ENCODE data around the gene MPPE1. TPM values are rescaled to one million over a fixed set of nuclear protein-coding genes. Genes with fewer than 3 reads are reported as not detected.

The MPPE1 gene
- total RNA-seq, 1 donor from 2014 or later = 29.4 TPM

DNA sequence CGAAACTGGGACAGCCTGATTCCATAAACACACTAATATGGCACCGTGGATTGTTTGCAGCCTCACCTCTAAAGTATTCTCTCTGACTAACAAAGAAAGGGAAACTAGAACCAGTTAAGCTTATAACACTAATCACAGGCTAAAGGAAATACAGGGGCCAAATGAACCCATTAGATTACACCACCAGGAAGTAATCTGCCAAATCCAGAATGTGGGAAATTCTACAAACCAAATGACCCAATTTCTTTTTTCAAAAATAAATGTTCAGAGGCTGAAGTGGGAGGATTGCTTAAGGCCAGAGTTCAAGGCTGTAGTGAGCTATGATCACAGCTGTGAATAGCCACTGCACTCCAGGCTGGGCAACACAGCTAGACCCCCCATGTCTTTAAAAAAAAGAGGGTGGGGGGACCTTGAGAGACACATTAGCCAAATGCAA is 1.5 kb upstream of the MPPE1 start:
- peaks cover 4% of the 10 kb centered on the region for H3K4me1 ChIP-seq (ENCODE audit: insufficient read depth, low read length)
- H3K4me1 Mint-ChIP-seq (ENCODE audit: low read depth, unreplicated experiment) = peaks cover 2% of the 10 kb centered on the region
- no peak overlapping the region for H3K4me3 ChIP-seq (ENCODE audit: insufficient read depth, low read depth, low read length)
- H3K4me3 Mint-ChIP-seq (ENCODE audit: unreplicated experiment) = peak overlapping the region; percentile 88
- DNase-seq (ENCODE audit: low read depth) (peak; percentile 29), FAIRE-seq (no peak)
- no peaks in the 10 kb centered on the region for H3K9me3 Mint-ChIP-seq (ENCODE audit: unreplicated experiment)
- H3K27ac ChIP-seq (ENCODE audit: low read depth, low read length) = no peak overlapping the region
- no peak for TF ChIP-seq EZH2 (IDR thresholded peaks at IDR 0.05; ENCODE audit: insufficient read depth, low read length)
- TF ChIP-seq, protein P1, sequence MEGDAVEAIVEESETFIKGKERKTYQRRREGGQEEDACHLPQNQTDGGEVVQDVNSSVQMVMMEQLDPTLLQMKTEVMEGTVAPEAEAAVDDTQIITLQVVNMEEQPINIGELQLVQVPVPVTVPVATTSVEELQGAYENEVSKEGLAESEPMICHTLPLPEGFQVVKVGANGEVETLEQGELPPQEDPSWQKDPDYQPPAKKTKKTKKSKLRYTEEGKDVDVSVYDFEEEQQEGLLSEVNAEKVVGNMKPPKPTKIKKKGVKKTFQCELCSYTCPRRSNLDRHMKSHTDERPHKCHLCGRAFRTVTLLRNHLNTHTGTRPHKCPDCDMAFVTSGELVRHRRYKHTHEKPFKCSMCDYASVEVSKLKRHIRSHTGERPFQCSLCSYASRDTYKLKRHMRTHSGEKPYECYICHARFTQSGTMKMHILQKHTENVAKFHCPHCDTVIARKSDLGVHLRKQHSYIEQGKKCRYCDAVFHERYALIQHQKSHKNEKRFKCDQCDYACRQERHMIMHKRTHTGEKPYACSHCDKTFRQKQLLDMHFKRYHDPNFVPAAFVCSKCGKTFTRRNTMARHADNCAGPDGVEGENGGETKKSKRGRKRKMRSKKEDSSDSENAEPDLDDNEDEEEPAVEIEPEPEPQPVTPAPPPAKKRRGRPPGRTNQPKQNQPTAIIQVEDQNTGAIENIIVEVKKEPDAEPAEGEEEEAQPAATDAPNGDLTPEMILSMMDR (IDR thresholded peaks at IDR 0.05; ENCODE audit: insufficient read depth, low read depth, low read length) = no peak
- H3K9ac ChIP-seq (ENCODE audit: low read length) = no peak overlapping the region
- peak overlapping the region; percentile 91 for H3K4me2 ChIP-seq (ENCODE audit: low read length)
- H3K36me3 ChIP-seq (ENCODE audit: insufficient read depth, low read length) = no peaks in the 10 kb centered on the region
- H3K36me3 Mint-ChIP-seq (ENCODE audit: low read depth, unreplicated experiment) = no peaks in the 10 kb centered on the region
- H2AFZ ChIP-seq (ENCODE audit: low read depth, low read length) = no peak overlapping the region
- no peaks in the 10 kb centered on the region for H3K79me2 ChIP-seq (ENCODE audit: insufficient read depth, low read length)
- H3K27ac Mint-ChIP-seq (ENCODE audit: unreplicated experiment) = no peak overlapping the region
- H3K27me3 Mint-ChIP-seq (ENCODE audit: low read depth, unreplicated experiment) = no peaks in the 10 kb centered on the region
- H4K20me1 ChIP-seq (ENCODE audit: insufficient read depth, low read length) = no peaks in the 10 kb centered on the region
- H3K9me3 ChIP-seq (ENCODE audit: insufficient read depth, low read depth, low read length) = no peaks in the 10 kb centered on the region
- H3K27me3 ChIP-seq (ENCODE audit: insufficient read depth, low read length) = no peaks in the 10 kb centered on the region

DNA sequence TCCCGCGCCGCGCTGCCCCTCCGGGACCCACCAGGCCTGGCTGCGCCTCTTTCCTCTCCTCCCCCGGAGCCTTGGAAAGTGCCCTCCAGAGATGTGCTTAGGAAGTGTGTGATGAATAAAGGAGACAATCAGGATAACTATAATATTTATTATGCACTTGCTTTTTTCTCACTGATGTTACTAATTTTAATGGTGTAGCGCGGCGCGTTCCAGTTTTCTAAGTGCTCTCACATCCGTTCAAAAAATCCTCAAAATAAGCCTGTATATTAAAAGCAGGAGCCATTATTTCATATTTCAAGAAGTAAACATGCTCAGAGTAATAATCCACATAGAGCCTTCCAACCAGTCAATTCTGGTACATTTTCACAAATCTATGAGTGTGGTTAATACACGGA is 941 bp upstream of the MPPE1 start:
- Histone ChIP-seq H3K27ac (ENCODE audit: low read depth, low read length) (peak overlapping the region; percentile 94), H3K9ac (ENCODE audit: low read length) (peak overlapping the region; percentile 96), H4K20me1 (ENCODE audit: insufficient read depth, low read length) (no peaks in the 10 kb centered on the region), H3K4me3 (ENCODE audit: insufficient read depth, low read depth, low read length) (peak overlapping the region; percentile 86), H3K36me3 (ENCODE audit: insufficient read depth, low read length) (no peaks in the 10 kb centered on the region), H2AFZ (ENCODE audit: low read depth, low read length) (peak overlapping the region; percentile 87), H3K4me1 (ENCODE audit: insufficient read depth, low read length) (peaks cover 4% of the 10 kb centered on the region), H3K9me3 (ENCODE audit: insufficient read depth, low read depth, low read length) (no peaks in the 10 kb centered on the region), H3K79me2 (ENCODE audit: insufficient read depth, low read length) (no peaks in the 10 kb centered on the region), H3K27me3 (ENCODE audit: insufficient read depth, low read length) (no peaks in the 10 kb centered on the region), H3K4me2 (ENCODE audit: low read length) (peak overlapping the region; percentile 91)
- FAIRE-seq (no peak), DNase-seq (ENCODE audit: low read depth) (no peak)
- Mint-ChIP-seq H3K27me3 (ENCODE audit: low read depth, unreplicated experiment) (no peaks in the 10 kb centered on the region), H3K4me3 (ENCODE audit: unreplicated experiment) (peak overlapping the region; percentile 88), H3K36me3 (ENCODE audit: low read depth, unreplicated experiment) (no peaks in the 10 kb centered on the region), H3K27ac (ENCODE audit: unreplicated experiment) (peak overlapping the region; percentile 68), H3K4me1 (ENCODE audit: low read depth, unreplicated experiment) (peaks cover 2% of the 10 kb centered on the region), H3K9me3 (ENCODE audit: unreplicated experiment) (no peaks in the 10 kb centered on the region)
- TF ChIP-seq, protein P1 (IDR thresholded peaks at IDR 0.05; ENCODE audit: insufficient read depth, low read depth, low read length) = no peak
- TF ChIP-seq EZH2 (IDR thresholded peaks at IDR 0.05; ENCODE audit: insufficient read depth, low read length) = no peak

All from astrocyte (in vitro differentiated cells and primary cell).